ENCODE measurements around the gene SNX27.
A peak's percentile ranks its signal among the peaks of the same experiment; 100 is the strongest.

SNX27 gene

DNA sequence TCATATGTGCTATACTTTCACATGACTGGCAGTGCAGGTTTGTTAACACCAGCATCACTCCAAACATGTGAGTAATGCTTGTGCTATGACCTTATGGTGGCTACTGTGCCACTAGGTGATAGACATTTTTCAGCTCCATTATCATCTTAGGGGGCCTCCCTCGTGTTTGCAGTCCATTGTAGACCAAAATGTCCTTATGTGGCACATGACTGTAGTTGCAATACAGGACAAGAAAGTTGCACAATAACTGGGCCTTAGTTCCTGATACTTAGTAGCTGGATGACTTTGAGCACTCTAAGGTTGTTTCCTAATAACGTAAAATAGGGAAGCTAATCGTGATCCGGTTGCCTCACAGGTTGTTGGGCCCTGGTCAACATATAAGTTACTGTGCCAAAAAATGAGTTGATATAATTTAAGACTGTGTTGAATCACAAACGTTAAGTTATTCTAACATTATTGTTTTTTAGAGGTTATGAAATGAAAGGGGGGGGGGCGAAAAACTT, 511 bp upstream of the SNX27 start:
- POLR2A ChIA-PET = no interaction called here
- peaks cover 0 to 2% (median 0%) of the 10 kb centered on the region in 5 experiments for H3K27me3 ChIP-seq (replicated peaks in 2 of 5; ENCODE audit: control insufficient read depth in 4 of 5, insufficient read depth in 5 of 5, low read length in 4 of 5)

DNA sequence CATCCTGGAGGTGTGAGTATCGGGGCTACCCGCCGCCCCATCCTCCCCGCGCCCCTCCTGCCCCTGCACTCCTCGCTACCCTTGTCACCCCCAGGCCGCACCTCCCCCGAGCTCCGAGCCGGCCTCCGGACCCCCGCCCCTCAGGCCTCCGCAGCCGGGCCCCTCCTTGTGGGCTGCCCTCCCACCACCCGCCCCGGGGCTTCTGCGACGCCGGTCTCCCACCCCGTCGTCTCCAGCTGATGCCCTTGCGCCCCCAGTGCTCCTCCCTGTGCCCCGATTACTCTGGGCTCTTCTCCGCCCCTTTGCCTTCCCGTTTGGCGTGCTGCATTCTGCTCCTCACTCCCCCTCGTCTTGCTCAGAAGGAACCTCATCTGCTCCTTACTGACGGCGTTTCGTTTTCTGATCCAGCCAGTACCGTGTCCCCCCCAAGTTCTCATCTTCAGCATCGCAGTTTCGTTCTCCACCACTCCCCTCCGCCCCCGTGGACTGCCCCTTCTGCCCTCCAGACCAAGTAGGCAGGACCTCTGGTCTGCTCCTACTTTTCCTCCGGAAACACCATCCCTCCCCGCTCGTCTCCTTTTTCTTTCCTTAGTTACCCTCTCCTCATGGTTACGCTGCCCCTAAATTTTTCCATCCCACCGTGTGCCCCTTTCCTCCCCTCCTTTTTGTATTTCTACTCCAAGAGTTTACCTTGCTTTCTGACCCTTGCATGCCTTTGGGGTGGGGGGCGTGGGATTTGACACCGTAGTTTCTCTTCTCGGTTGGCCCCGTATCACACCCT, 841 bp downstream of the SNX27 start:
- H3K27ac ChIP-seq (ENCODE audit: insufficient read depth in 1 of 2, low read depth in 1 of 2, low read length in 2 of 2, poor library complexity in 1 of 2, severe bottlenecking in 2 of 2) = peak overlapping the region in 1 of 2 experiments; percentile 86
- H3K27me3 ChIP-seq (replicated peaks in 2 of 5; ENCODE audit: control insufficient read depth in 4 of 5, insufficient read depth in 5 of 5, low read length in 4 of 5) = no peaks in the 10 kb centered on the region
- under 1% methylated on average over 34 of the region's 44 CpGs for WGBS (ENCODE audit: insufficient coverage)
- peaks cover 0 to 9% (median 3%) of the 10 kb centered on the region in 4 experiments for H3K36me3 ChIP-seq (ENCODE audit: control insufficient read depth in 4 of 4, insufficient read depth in 4 of 4, low read length in 3 of 4)
- H3K4me1 ChIP-seq (ENCODE audit: control extremely low read depth in 1 of 4, control insufficient read depth in 4 of 4, insufficient read depth in 4 of 4, low read length in 3 of 4) = peaks cover 0 to 17% (median 11%) of the 10 kb centered on the region in 4 experiments
- peak; percentile 33 to 70 (median 61) for DNase-seq
- peak overlapping the region; percentile 81 to 98 (median 91) for H3K4me3 ChIP-seq (ENCODE audit: control insufficient read depth in 1 of 7, extremely low read depth in 1 of 7, insufficient read depth in 4 of 7, low read depth in 2 of 7, low read length in 6 of 7)
- CTCF ChIA-PET = interaction anchor here (0.7 kb wide), 1 partner anchor 8 kb away, joined by 4 read pairs; no protein-coding TSS in a partner anchor
- H3K9me3 ChIP-seq (ENCODE audit: control extremely low read depth in 1 of 5, control insufficient read depth in 4 of 5, insufficient read depth in 2 of 5, low read depth in 1 of 5, low read length in 4 of 5) = no peaks in the 10 kb centered on the region
- POLR2A ChIA-PET = interaction anchor here (0.6 kb wide), 1 partner anchor 397 kb away, joined by 4 read pairs; no protein-coding TSS in a partner anchor

More for the DNA sequence above, 511 bp upstream of the SNX27 start:
- Histone ChIP-seq H3K4me3 (ENCODE audit: control insufficient read depth in 1 of 7, extremely low read depth in 1 of 7, insufficient read depth in 4 of 7, low read depth in 2 of 7, low read length in 6 of 7) (peak overlapping the region in 6 of 7 experiments; percentile 81 to 98 (median 92)), H3K27ac (ENCODE audit: insufficient read depth in 1 of 2, low read depth in 1 of 2, low read length in 2 of 2, poor library complexity in 1 of 2, severe bottlenecking in 2 of 2) (peak overlapping the region; percentile 75 to 86), H3K9me3 (ENCODE audit: control extremely low read depth in 1 of 5, control insufficient read depth in 4 of 5, insufficient read depth in 2 of 5, low read depth in 1 of 5, low read length in 4 of 5) (no peaks in the 10 kb centered on the region), H3K36me3 (ENCODE audit: control insufficient read depth in 4 of 4, insufficient read depth in 4 of 4, low read length in 3 of 4) (peaks cover 0 to 9% (median 3%) of the 10 kb centered on the region in 4 experiments), H3K4me1 (ENCODE audit: control extremely low read depth in 1 of 4, control insufficient read depth in 4 of 4, insufficient read depth in 4 of 4, low read length in 3 of 4) (peaks cover 0 to 17% (median 11%) of the 10 kb centered on the region in 4 experiments)
- peak; percentile 58 to 88 (median 80) for DNase-seq
- CTCF ChIA-PET = interaction anchor here (0.6 to 1.1 kb wide), 3 partner anchors 9 to 17 kb away, joined by 3 to 9 read pairs (median 3); no protein-coding TSS in a partner anchor
- 9% methylated on average over 4 of the region's 6 CpGs for WGBS (ENCODE audit: insufficient coverage)

DNA sequence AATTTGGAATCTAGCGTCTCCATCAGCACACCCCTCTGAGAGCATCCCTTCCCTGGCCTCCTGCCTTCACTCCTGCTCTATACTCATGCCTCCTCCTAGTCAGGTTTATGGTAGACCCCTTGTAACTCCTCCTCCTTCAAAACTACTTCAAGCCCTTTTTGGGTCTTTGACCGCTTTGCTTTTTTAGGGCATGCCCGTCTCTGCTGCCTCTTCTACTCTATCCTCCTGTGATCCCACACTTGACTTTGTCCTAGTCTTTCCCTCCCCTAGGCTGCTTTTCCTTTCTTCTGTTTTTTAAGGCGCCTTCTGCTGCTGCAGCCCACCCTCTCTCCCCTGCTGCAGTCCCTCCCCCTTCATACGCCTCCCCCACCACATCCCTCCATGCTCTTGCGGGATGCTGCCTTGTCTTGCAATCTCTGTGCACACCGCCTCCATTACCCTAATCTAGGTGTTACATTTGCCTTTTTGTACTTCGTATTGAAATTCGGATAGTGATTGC, 1.5 kb downstream of the SNX27 start:
- DNase-seq = peak in 2 of 3 donors; percentile 27 to 29
- CTCF ChIA-PET = no interaction called here
- Histone ChIP-seq H3K4me3 (ENCODE audit: control insufficient read depth in 1 of 7, extremely low read depth in 1 of 7, insufficient read depth in 4 of 7, low read depth in 2 of 7, low read length in 6 of 7) (peak overlapping the region in 6 of 7 experiments; percentile 81 to 97 (median 90)), H3K9me3 (ENCODE audit: control extremely low read depth in 1 of 5, control insufficient read depth in 4 of 5, insufficient read depth in 2 of 5, low read depth in 1 of 5, low read length in 4 of 5) (no peaks in the 10 kb centered on the region), H3K27ac (ENCODE audit: insufficient read depth in 1 of 2, low read depth in 1 of 2, low read length in 2 of 2, poor library complexity in 1 of 2, severe bottlenecking in 2 of 2) (peak overlapping the region in 1 of 2 experiments; percentile 86), H3K4me1 (ENCODE audit: control extremely low read depth in 1 of 4, control insufficient read depth in 4 of 4, insufficient read depth in 4 of 4, low read length in 3 of 4) (peaks cover 0 to 17% (median 11%) of the 10 kb centered on the region in 4 experiments), H3K27me3 (replicated peaks in 2 of 5; ENCODE audit: control insufficient read depth in 4 of 5, insufficient read depth in 5 of 5, low read length in 4 of 5) (no peaks in the 10 kb centered on the region), H3K36me3 (ENCODE audit: control insufficient read depth in 4 of 4, insufficient read depth in 4 of 4, low read length in 3 of 4) (peaks cover 0 to 9% (median 3%) of the 10 kb centered on the region in 4 experiments)
- WGBS (ENCODE audit: insufficient coverage) = 85% methylated on average over 8 of the region's 9 CpGs
- POLR2A ChIA-PET = no interaction called here

DNA sequence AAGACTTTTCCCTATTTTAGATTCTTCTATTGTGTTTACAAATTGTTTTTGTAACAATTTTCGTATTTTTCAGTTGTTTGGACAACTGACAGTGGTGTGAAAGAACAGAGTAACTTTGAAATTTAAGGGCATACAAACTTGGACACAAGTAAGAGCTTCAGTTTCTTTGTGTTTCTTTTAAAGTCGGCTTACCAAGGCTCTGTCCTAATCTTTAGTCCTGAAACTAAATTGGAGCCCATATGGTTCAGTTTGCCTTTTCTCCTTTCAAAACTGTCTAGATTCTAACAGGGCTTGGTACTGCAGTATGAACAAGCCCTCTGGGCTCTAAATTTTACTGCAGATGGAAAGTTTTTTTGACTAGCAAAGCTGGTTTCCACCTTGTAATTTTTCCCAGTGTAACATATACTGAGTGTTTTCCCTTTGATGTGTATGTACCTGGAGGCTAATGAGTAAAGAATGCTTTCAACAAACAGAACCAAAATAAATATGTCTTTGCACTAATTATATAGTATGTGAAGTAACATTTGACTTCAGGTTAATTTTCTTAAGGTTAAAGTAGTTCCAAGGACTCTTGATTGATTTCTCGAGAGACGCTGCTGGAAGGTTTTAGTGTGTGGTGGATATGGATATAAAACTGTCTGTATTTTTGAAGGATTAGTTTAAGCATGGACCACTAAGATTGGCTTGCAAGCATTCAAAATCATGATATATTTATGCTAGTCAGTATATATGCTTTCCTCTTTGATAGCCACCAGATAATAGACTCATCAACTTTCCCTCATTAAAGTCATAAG, 4.1 kb downstream of the SNX27 start:
- ChIA-PET CTCF (interaction anchor here (1.1 kb wide), 1 partner anchor 8 kb away, joined by 5 read pairs; no protein-coding TSS in a partner anchor), POLR2A (no interaction called here)
- 96% methylated on average over 3 of the region's 4 CpGs for WGBS (ENCODE audit: insufficient coverage)
- DNase-seq = no peak
- Histone ChIP-seq H3K4me1 (ENCODE audit: control extremely low read depth in 1 of 4, control insufficient read depth in 4 of 4, insufficient read depth in 4 of 4, low read length in 3 of 4) (peaks cover 2 to 27% (median 14%) of the 10 kb centered on the region in 4 experiments), H3K27ac (ENCODE audit: insufficient read depth in 1 of 2, low read depth in 1 of 2, low read length in 2 of 2, poor library complexity in 1 of 2, severe bottlenecking in 2 of 2) (no peak overlapping the region), H3K9me3 (ENCODE audit: control extremely low read depth in 1 of 5, control insufficient read depth in 4 of 5, insufficient read depth in 2 of 5, low read depth in 1 of 5, low read length in 4 of 5) (no peaks in the 10 kb centered on the region), H3K27me3 (replicated peaks in 2 of 5; ENCODE audit: control insufficient read depth in 4 of 5, insufficient read depth in 5 of 5, low read length in 4 of 5) (no peaks in the 10 kb centered on the region), H3K36me3 (ENCODE audit: control insufficient read depth in 4 of 4, insufficient read depth in 4 of 4, low read length in 3 of 4) (peaks cover 0 to 9% (median 3%) of the 10 kb centered on the region in 4 experiments), H3K4me3 (ENCODE audit: control insufficient read depth in 1 of 7, extremely low read depth in 1 of 7, insufficient read depth in 4 of 7, low read depth in 2 of 7, low read length in 6 of 7) (no peak overlapping the region)

DNA sequence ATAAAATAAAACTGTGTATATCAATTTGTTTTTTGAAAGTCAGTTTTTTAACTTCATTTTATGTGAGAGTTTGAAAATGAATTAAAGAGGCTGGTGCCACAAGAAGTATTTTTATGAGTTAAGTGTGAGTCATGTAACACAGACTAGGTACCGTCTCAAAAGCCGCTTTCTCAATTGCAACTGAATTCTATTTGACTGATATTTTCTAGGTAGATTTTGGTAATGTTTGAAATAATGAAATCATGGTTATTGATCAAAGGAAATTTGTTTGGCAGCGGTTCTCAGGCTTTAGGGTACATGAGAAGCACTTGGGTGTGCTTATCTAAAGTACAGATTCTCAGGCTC, 4.6 kb downstream of the SNX27 start:
- no peak overlapping the region for H3K27ac ChIP-seq (ENCODE audit: insufficient read depth in 1 of 2, low read depth in 1 of 2, low read length in 2 of 2, poor library complexity in 1 of 2, severe bottlenecking in 2 of 2)
- ChIA-PET POLR2A (interaction anchor here (0.6 kb wide), 1 partner anchor 13 kb away, joined by 4 read pairs; no protein-coding TSS in a partner anchor), CTCF (no interaction called here)
- H3K4me3 ChIP-seq (ENCODE audit: control insufficient read depth in 1 of 7, extremely low read depth in 1 of 7, insufficient read depth in 4 of 7, low read depth in 2 of 7, low read length in 6 of 7) = no peak overlapping the region
- peaks cover 0 to 9% (median 3%) of the 10 kb centered on the region in 4 experiments for H3K36me3 ChIP-seq (ENCODE audit: control insufficient read depth in 4 of 4, insufficient read depth in 4 of 4, low read length in 3 of 4)
- peaks cover 2 to 31% (median 12%) of the 10 kb centered on the region in 4 experiments for H3K4me1 ChIP-seq (ENCODE audit: control extremely low read depth in 1 of 4, control insufficient read depth in 4 of 4, insufficient read depth in 4 of 4, low read length in 3 of 4)
- DNase-seq = no peak
- H3K27me3 ChIP-seq (replicated peaks in 2 of 5; ENCODE audit: control insufficient read depth in 4 of 5, insufficient read depth in 5 of 5, low read length in 4 of 5) = no peaks in the 10 kb centered on the region
- H3K9me3 ChIP-seq (ENCODE audit: control extremely low read depth in 1 of 5, control insufficient read depth in 4 of 5, insufficient read depth in 2 of 5, low read depth in 1 of 5, low read length in 4 of 5) = no peaks in the 10 kb centered on the region
- 93% methylated on average over 3 of the region's 3 CpGs for WGBS (ENCODE audit: insufficient coverage)

DNA sequence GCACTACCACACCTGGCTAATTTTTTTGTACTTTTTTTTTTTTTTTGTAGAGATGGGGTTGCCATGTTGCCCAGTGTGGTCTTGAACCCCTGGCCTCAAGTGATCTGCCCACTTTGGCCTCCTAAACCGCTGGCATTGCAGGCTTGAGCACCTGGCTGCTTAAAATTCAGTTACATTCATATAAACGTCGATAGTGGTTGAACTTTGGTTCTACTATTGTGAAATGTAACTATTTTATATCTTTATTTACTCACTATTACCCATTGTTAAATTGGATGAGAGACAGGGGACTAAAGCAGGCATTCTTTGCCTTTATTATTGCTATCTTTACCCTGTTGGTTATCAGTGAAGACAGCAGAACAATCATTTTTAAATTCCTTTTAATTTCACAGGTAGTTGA, 6.2 kb downstream of the SNX27 start:
- H3K9me3 ChIP-seq (ENCODE audit: control extremely low read depth in 1 of 5, control insufficient read depth in 4 of 5, insufficient read depth in 2 of 5, low read depth in 1 of 5, low read length in 4 of 5) = no peaks in the 10 kb centered on the region
- WGBS (ENCODE audit: insufficient coverage) = no CpG with 5 or more reads among the region's 3 CpGs
- H3K36me3 ChIP-seq (ENCODE audit: control insufficient read depth in 4 of 4, insufficient read depth in 4 of 4, low read length in 3 of 4) = peaks cover 0 to 9% (median 3%) of the 10 kb centered on the region in 4 experiments
- H3K4me3 ChIP-seq (ENCODE audit: control insufficient read depth in 1 of 7, extremely low read depth in 1 of 7, insufficient read depth in 4 of 7, low read depth in 2 of 7, low read length in 6 of 7) = no peak overlapping the region
- CTCF ChIA-PET = interaction anchor here (1.2 kb wide), 1 partner anchor 17 kb away, joined by 3 read pairs; no protein-coding TSS in a partner anchor
- H3K27me3 ChIP-seq (replicated peaks in 2 of 5; ENCODE audit: control insufficient read depth in 4 of 5, insufficient read depth in 5 of 5, low read length in 4 of 5) = no peaks in the 10 kb centered on the region
- DNase-seq = no peak
- H3K4me1 ChIP-seq (ENCODE audit: control extremely low read depth in 1 of 4, control insufficient read depth in 4 of 4, insufficient read depth in 4 of 4, low read length in 3 of 4) = peaks cover 2 to 30% (median 8%) of the 10 kb centered on the region in 4 experiments
- POLR2A ChIA-PET = no interaction called here
- no peak overlapping the region for H3K27ac ChIP-seq (ENCODE audit: insufficient read depth in 1 of 2, low read depth in 1 of 2, low read length in 2 of 2, poor library complexity in 1 of 2, severe bottlenecking in 2 of 2)

All from common myeloid progenitor, CD34-positive (primary cell).